HL-60 (cell line): ENCODE results near the gene FOXO6.
"Not testable (repeated sequence)": the region's sequence is repeated elsewhere in the genome, so short reads cannot be mapped to it uniquely, and the experiment has no call there.

ENCODE experiments used
- CTCF ChIP-seq: IDR thresholded peaks from one replicate; pipeline ENCODE4 v1.5.1; 2011; ENCODE audit warnings: low read length, control low read depth, inconsistent platforms; ENCODE audit not compliant: insufficient read depth
- GABPA ChIP-seq: IDR thresholded peaks from 2 replicates; pipeline ENCODE4 v1.6.1; 2012; ENCODE audit warnings: low read depth
- POLR2AphosphoS5 ChIP-seq: IDR thresholded peaks from 2 replicates; pipeline ENCODE4 v1.6.1; 2012; ENCODE audit warnings: low read depth
- TF ChIP-seq, protein P1 (sequence below): IDR thresholded peaks from 2 replicates; pipeline ENCODE4 v1.6.1; 2012; ENCODE audit warnings: low read depth; ENCODE audit not compliant: insufficient replicate concordance

DNA sequence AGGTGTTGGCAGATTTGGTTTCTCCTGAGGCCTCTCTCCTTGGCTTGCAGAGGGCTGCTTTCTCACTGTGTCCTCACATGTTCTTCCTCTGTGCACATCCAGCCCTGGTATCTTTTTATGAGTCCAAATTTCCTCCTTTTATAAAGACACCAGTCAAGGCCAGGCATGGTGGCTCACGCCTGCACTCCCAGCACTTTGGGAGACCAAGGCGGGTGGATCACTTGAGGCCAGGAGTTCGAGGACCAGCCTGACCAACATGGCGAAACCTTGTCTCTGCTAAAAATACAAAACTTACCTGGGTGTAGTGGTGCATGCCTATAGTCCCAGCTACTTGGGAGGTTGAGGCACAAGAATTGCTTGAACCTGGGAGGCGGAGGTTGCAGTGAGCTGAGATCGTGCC, 29.1 kb upstream of the FOXO6 start:
- TF ChIP-seq CTCF, POLR2AphosphoS5, GABPA: not testable (repeated sequence)
- TF ChIP-seq, protein P1, sequence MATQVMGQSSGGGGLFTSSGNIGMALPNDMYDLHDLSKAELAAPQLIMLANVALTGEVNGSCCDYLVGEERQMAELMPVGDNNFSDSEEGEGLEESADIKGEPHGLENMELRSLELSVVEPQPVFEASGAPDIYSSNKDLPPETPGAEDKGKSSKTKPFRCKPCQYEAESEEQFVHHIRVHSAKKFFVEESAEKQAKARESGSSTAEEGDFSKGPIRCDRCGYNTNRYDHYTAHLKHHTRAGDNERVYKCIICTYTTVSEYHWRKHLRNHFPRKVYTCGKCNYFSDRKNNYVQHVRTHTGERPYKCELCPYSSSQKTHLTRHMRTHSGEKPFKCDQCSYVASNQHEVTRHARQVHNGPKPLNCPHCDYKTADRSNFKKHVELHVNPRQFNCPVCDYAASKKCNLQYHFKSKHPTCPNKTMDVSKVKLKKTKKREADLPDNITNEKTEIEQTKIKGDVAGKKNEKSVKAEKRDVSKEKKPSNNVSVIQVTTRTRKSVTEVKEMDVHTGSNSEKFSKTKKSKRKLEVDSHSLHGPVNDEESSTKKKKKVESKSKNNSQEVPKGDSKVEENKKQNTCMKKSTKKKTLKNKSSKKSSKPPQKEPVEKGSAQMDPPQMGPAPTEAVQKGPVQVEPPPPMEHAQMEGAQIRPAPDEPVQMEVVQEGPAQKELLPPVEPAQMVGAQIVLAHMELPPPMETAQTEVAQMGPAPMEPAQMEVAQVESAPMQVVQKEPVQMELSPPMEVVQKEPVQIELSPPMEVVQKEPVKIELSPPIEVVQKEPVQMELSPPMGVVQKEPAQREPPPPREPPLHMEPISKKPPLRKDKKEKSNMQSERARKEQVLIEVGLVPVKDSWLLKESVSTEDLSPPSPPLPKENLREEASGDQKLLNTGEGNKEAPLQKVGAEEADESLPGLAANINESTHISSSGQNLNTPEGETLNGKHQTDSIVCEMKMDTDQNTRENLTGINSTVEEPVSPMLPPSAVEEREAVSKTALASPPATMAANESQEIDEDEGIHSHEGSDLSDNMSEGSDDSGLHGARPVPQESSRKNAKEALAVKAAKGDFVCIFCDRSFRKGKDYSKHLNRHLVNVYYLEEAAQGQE = not testable (repeated sequence)
